BLaER1 (cell line): ENCODE measurements around the gene EGR4.
A peak's percentile ranks its signal among the peaks of the same experiment; 100 is the strongest.

ENCODE experiments used
- H3K27ac ChIP-seq: shearing (Covaris generic); formaldehyde crosslinking; 2 replicates; pipeline ENCODE4 v1.8.1; 2022
- H3K27me3 ChIP-seq: shearing (Covaris generic); formaldehyde crosslinking; 2 replicates; pipeline ENCODE4 v1.8.1; 2022
- H3K36me3 ChIP-seq: shearing (Covaris generic); formaldehyde crosslinking; 2 replicates; pipeline ENCODE4 v1.8.1; 2022
- H3K4me1 ChIP-seq: shearing (Covaris generic); formaldehyde crosslinking; 2 replicates; pipeline ENCODE4 v1.8.1; 2022
- H3K4me2 ChIP-seq: shearing (Covaris generic); formaldehyde crosslinking; 2 replicates; pipeline ENCODE4 v1.8.1; 2022
- H3K4me3 ChIP-seq: shearing (Covaris generic); formaldehyde crosslinking; 2 replicates; pipeline ENCODE4 v1.8.1; 2022
- H3K9ac ChIP-seq: shearing (Covaris generic); formaldehyde crosslinking; 2 replicates; pipeline ENCODE4 v1.8.1; 2022
- H3K9me3 ChIP-seq: shearing (Covaris generic); formaldehyde crosslinking; 2 replicates; pipeline ENCODE4 v1.8.1; 2022
- H4K20me1 ChIP-seq: shearing (Covaris generic); formaldehyde crosslinking; 2 replicates; pipeline ENCODE4 v1.8.1; 2022
- Cebpa-rat ChIP-seq: shearing (Covaris generic); IDR thresholded peaks from 2 replicates; pipeline ENCODE4 v1.8.1; 2022

The EGR4 gene

GRCh38 chr2:73282924-73283544, 10.3 kb downstream of the EGR4 start:
- Histone ChIP-seq H3K4me1 (peaks cover 33% of the 10 kb centered on the region), H3K9me3 (no peaks in the 10 kb centered on the region), H3K4me3 (peak overlapping the region; percentile 90), H3K9ac (peak overlapping the region; percentile 95), H3K4me2 (peak overlapping the region; percentile 85), H3K27me3 (no peaks in the 10 kb centered on the region), H3K27ac (peak overlapping the region; percentile 97), H4K20me1 (peaks cover 56% of the 10 kb centered on the region), H3K36me3 (peaks cover 33% of the 10 kb centered on the region)
- TF ChIP-seq Cebpa-rat: no peak

DNA sequence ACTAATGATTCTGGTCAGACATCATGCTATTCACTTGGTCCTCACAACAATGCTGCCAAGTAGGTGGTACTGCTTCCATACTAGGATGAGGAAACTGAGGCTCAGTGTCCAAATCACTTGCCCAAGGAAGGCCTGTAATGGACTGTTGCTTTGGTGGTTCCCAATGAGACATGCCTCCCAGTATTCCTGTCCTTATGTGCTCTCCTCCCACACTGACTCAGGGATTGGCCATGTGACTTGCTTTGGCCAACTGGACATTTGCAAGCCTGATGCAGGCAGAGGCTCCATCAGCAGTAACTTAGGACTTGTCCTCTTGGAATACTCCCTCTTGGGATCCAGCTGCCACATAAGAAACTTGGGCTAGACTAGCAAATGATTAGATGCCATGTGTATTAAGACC, 12.1 kb downstream of the EGR4 start:
- Histone ChIP-seq H3K9me3 (no peaks in the 10 kb centered on the region; the same call in 1 of the 2 replicates), H4K20me1 (peaks cover 74% of the 10 kb centered on the region), H3K4me3 (no peak overlapping the region), H3K27ac (no peak overlapping the region), H3K36me3 (peaks cover 51% of the 10 kb centered on the region), H3K4me2 (0 out of 2 replicates have a peak overlapping the region, but pooled peaks have one; percentile 3), H3K9ac (no peak overlapping the region), H3K27me3 (no peaks in the 10 kb centered on the region), H3K4me1 (peaks cover 30% of the 10 kb centered on the region)
- TF ChIP-seq Cebpa-rat: no peak

GRCh38 chr2:73279852-73280251, 13.5 kb downstream of the EGR4 start:
- H3K4me3 ChIP-seq: no peak overlapping the region
- H3K27me3 ChIP-seq: no peaks in the 10 kb centered on the region
- no peak overlapping the region for H3K9ac ChIP-seq
- peaks cover 87% of the 10 kb centered on the region for H4K20me1 ChIP-seq
- no peaks in the 10 kb centered on the region; the same call in 1 of the 2 replicates for H3K9me3 ChIP-seq
- H3K27ac ChIP-seq: no peak overlapping the region
- H3K4me1 ChIP-seq: peaks cover 17% of the 10 kb centered on the region
- H3K4me2 ChIP-seq: no peak overlapping the region
- no peak for TF ChIP-seq Cebpa-rat
- peaks cover 65% of the 10 kb centered on the region for H3K36me3 ChIP-seq

DNA sequence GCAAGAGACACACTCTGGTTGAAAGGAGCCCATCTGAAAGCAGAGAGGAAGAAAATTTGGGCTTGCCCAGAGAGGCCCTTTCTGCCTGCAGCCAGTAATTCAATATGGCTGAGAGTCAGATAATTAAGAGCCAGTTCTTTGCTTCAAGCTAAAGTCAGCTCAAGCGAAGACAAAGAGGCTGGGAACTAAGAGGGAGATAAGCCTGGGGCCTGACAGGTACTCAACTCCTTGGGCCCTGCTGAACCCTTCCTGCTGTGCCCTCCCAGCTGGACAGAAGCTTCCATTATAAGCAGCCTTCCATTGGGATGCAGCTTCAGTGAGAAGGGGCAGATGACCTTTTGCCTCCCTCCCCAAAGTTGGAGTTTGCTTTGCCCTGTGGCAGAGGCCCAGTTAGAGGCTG, 21.1 kb downstream of the EGR4 start:
- H3K36me3 ChIP-seq: peaks cover 99% of the 10 kb centered on the region
- H4K20me1 ChIP-seq: peaks cover 100% of the 10 kb centered on the region
- H3K4me2 ChIP-seq: no peak overlapping the region
- no peaks in the 10 kb centered on the region; the same call in 1 of the 2 replicates for H3K9me3 ChIP-seq
- H3K27ac ChIP-seq: no peak overlapping the region
- no peak for TF ChIP-seq Cebpa-rat
- no peak overlapping the region for H3K9ac ChIP-seq
- H3K4me1 ChIP-seq: no peaks in the 10 kb centered on the region
- H3K27me3 ChIP-seq: no peaks in the 10 kb centered on the region
- no peak overlapping the region for H3K4me3 ChIP-seq

- H3K4me3 ChIP-seq: no peak overlapping the region
- no peak for TF ChIP-seq Cebpa-rat
- no peak overlapping the region for H3K9ac ChIP-seq
- H3K9me3 ChIP-seq: no peaks in the 10 kb centered on the region
- H3K4me1 ChIP-seq: no peaks in the 10 kb centered on the region
- H3K4me2 ChIP-seq: no peak overlapping the region
- no peak overlapping the region for H3K27ac ChIP-seq
- no peaks in the 10 kb centered on the region for H3K27me3 ChIP-seq
- peaks cover 99% of the 10 kb centered on the region for H3K36me3 ChIP-seq
- H4K20me1 ChIP-seq: peaks cover 100% of the 10 kb centered on the region
Observed at GRCh38 chr2:73269686-73270465, 23.5 kb downstream of the EGR4 start.

- no peaks in the 10 kb centered on the region for H3K27me3 ChIP-seq
- H3K27ac ChIP-seq: no peak overlapping the region
- peaks cover 100% of the 10 kb centered on the region for H4K20me1 ChIP-seq
- no peaks in the 10 kb centered on the region for H3K9me3 ChIP-seq
- peaks cover 100% of the 10 kb centered on the region for H3K36me3 ChIP-seq
- H3K4me2 ChIP-seq: no peak overlapping the region
- H3K9ac ChIP-seq: no peak overlapping the region
- H3K4me1 ChIP-seq: no peaks in the 10 kb centered on the region
- no peak overlapping the region for H3K4me3 ChIP-seq
- no peak for TF ChIP-seq Cebpa-rat
Observed at GRCh38 chr2:73268830-73269685, 24.3 kb downstream of the EGR4 start.

DNA sequence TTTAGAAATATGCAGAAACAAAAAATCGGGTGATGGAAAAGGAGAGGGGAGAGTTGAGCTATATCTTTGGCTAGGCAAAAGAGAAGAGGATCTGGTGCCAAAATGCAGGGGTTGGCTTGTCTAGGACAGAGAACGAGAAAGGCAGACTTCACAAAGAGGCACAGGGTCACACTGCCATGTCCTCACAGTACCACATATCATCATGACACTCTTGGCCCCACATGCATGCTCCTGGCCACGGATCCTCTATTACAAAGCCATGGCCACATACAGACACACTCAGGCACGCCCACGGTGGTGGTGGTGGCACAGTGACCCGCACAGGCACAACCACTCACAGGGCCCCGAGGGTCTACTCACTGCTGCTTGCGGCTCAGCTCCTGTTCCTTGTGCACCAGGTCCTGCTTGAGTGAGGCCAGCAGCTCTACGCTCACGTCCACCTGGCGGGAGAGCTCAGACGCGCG, 24.9 kb downstream of the EGR4 start:
- no peak overlapping the region for H3K27ac ChIP-seq
- H3K4me2 ChIP-seq: no peak overlapping the region
- peaks cover 100% of the 10 kb centered on the region for H4K20me1 ChIP-seq
- no peaks in the 10 kb centered on the region for H3K9me3 ChIP-seq
- no peak for TF ChIP-seq Cebpa-rat
- H3K9ac ChIP-seq: no peak overlapping the region
- H3K36me3 ChIP-seq: peaks cover 100% of the 10 kb centered on the region
- H3K27me3 ChIP-seq: no peaks in the 10 kb centered on the region
- H3K4me3 ChIP-seq: no peak overlapping the region
- no peaks in the 10 kb centered on the region for H3K4me1 ChIP-seq

DNA sequence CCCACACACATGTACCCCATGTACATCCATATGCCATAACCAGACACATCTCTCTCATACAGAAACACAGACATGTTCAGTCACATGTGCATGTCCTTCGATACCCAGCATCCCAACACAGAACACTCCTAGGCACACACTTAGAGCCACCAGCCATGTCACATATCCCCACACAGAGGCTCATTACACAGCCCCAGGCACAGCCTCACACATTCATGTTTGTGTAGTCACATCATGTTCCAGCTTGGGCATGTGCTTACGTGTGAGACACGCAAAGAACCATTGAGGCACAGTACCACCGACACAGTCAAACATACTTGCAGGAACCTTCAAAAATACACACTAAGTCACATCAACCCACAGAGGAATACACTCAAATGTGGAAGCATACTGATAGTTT, 26.3 kb downstream of the EGR4 start:
- Histone ChIP-seq H4K20me1 (peaks cover 91% of the 10 kb centered on the region), H3K27me3 (no peaks in the 10 kb centered on the region), H3K4me3 (no peak overlapping the region)

DNA sequence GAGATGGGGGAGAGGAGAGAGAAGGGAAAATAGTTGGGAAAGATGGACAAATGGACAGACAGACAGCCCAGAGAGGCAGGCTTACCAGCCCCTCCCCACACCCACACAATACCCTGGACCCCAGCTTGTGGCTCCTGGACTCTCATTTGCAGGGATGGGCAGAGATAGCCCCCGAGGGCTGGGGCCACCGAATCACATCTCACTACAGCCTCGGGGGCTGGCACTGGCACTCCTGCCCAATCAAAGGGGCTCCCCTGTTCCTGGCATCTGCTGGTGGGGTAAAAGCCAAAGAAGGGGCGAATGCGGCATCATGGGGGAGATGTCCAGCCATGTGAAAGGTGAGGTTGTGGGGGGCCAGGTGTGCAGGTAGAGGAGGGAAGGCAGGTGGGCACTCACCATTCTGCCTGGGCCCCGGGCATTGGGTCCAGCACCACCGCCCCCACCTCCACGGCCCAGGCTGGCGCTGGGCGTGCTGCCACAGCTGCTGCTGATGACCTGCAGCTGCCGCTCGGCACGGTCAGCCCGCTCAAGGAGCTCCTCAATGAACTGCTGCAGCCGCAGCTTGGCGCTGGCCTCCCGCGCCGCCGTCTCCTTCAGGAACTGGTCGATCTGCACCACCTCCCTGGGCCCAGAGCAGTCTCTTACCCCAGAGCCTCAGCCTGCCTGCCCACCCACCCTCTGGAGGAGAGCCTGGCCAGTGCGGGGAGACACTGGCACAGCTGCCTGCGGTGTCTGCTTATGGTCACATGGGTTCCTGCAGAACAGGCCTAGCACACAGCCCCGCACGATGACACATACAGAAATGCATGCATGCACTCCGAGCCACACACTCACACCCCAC, 27.1 kb downstream of the EGR4 start:
- peaks cover 91% of the 10 kb centered on the region for H4K20me1 ChIP-seq
- H3K4me1 ChIP-seq: no peaks in the 10 kb centered on the region
- no peaks in the 10 kb centered on the region for H3K9me3 ChIP-seq
- no peak overlapping the region for H3K9ac ChIP-seq
- no peak overlapping the region for H3K4me3 ChIP-seq
- no peak overlapping the region for H3K4me2 ChIP-seq
- no peak for TF ChIP-seq Cebpa-rat
- H3K27me3 ChIP-seq: no peaks in the 10 kb centered on the region
- peaks cover 100% of the 10 kb centered on the region for H3K36me3 ChIP-seq
- H3K27ac ChIP-seq: no peak overlapping the region

More for the DNA sequence above, 26.3 kb downstream of the EGR4 start:
- no peak overlapping the region for H3K9ac ChIP-seq
- H3K27ac ChIP-seq: no peak overlapping the region
- H3K4me2 ChIP-seq: no peak overlapping the region
- H3K4me1 ChIP-seq: no peaks in the 10 kb centered on the region
- H3K9me3 ChIP-seq: no peaks in the 10 kb centered on the region
- TF ChIP-seq Cebpa-rat: no peak
- H3K36me3 ChIP-seq: peaks cover 100% of the 10 kb centered on the region
